ENCODE measurements around the gene RPS29. TPM values are rescaled to one million over a fixed set of nuclear protein-coding genes. Genes with fewer than 3 reads are reported as not detected.

RPS29 gene
- total and polyA plus RNA-seq, 10 of the 15 experiments (the other 5 are each of a cell fraction or from before 2014, with no cell fraction given) = 2,685 to 10,815 (median 4,359) TPM

GRCh38 chr14:49593016-49593415 is 6.8 kb upstream of the RPS29 start:
- H3K27ac ChIP-seq (ENCODE audit: control insufficient read depth, insufficient read depth) = no peak overlapping the region; the same call in 1 of the 2 replicates
- SMC1A ChIA-PET (ENCODE audit: uncharacterized antibody, unreplicated experiment) = no interaction called here
- no peaks in the 10 kb centered on the region for H3K9me3 ChIP-seq (replicated peaks; ENCODE audit: control insufficient read depth, insufficient read depth, low read length)
- peak overlapping the region; percentile 21 for H3K4me2 ChIP-seq (ENCODE audit: control insufficient read depth, insufficient read depth)
- H3K4me3 ChIP-seq = 0 out of 2 replicates have a peak overlapping the region, but pooled peaks have one; percentile 11
- no peak for ATAC-seq
- H3K4me1 ChIP-seq (ENCODE audit: control insufficient read depth, insufficient read depth, low read length) = peaks cover 17% of the 10 kb centered on the region
- 4% methylated on average over 3 of the region's 3 CpGs for WGBS (ENCODE audit: insufficient coverage, insufficient replicate concordance, low lambda C conversion rate, missing lambda C conversion rate)
- RAD21 ChIA-PET (ENCODE audit: unreplicated experiment) = interaction anchor here (1.8 kb wide), 1 partner anchor 35 kb away, joined by 4 read pairs; no protein-coding TSS in a partner anchor
- POLR2A ChIA-PET = interaction anchor here (6.7 kb wide), 1 partner anchor 7 kb away, joined by 62 read pairs; the partner anchor contains the start of gene RPS29
- TF ChIP-seq TCF7 (IDR thresholded peaks at IDR 0.05; ENCODE audit: borderline replicate concordance) (no peak), JUNB (IDR thresholded peaks at IDR 0.05) (peak; percentile 23; the same call in 1 of the 2 replicates), NFIC (IDR thresholded peaks at IDR 0.05; ENCODE audit: low read depth, low read length) (0 out of 2 replicates have a peak, but pooled peaks have one; percentile 28), POU2F2 (IDR thresholded peaks at IDR 0.05; ENCODE audit: borderline replicate concordance, low read depth, low read length) (peak; percentile 55; the same call in 1 of the 3 replicates)
- in situ Hi-C loops (cut with MboI) (no loop called here), intact Hi-C loops (cut with micrococcal nuclease; ENCODE audit: unreplicated experiment) (no loop called here)
- no peaks in the 10 kb centered on the region for H3K27me3 ChIP-seq (replicated peaks in 1 of 2; ENCODE audit: control insufficient read depth in 2 of 2, insufficient read depth in 2 of 2, low read length in 1 of 2)
- BruUV-seq (replicated peaks) = no TSS peak
- 0 out of 2 replicates have a peak overlapping the region, but pooled peaks have one; percentile 9 for H2AFZ ChIP-seq (ENCODE audit: control insufficient read depth, low read depth, low read length)
- H3K36me3 ChIP-seq (ENCODE audit: control insufficient read depth in 2 of 2, insufficient read depth in 2 of 2, low read length in 1 of 2) = no peaks in the 10 kb centered on the region
- no peak overlapping the region for H3K9ac ChIP-seq (ENCODE audit: control insufficient read depth, insufficient read depth, low read length)
- DNase-seq (ENCODE audit: low read depth, low spot score) = no peak
- peaks cover 10% of the 10 kb centered on the region for H3K79me2 ChIP-seq (ENCODE audit: control insufficient read depth, insufficient read depth, low read length)
- FAIRE-seq = no peak
- H4K20me1 ChIP-seq (ENCODE audit: control insufficient read depth, insufficient read depth) = no peaks in the 10 kb centered on the region
- CTCF ChIA-PET = interaction anchor here (0.9 to 2.6 kb wide), 2 partner anchors 39 to 131 kb away, joined by 4 to 9 read pairs; no protein-coding TSS in a partner anchor

- TF ChIP-seq BCLAF1 (IDR thresholded peaks at IDR 0.05) (no peak), CBFB (IDR thresholded peaks at IDR 0.05; ENCODE audit: low read depth) (no peak), STAT1 (conservative IDR thresholded peaks at IDR 0.05) (no peak), RAD21 (IDR thresholded peaks at IDR 0.05; ENCODE audit: insufficient read depth, low read depth, low read length) (no peak), FOXK2 (IDR thresholded peaks at IDR 0.05) (no peak), IRF5 (IDR thresholded peaks at IDR 0.05; ENCODE audit: borderline replicate concordance) (no peak), TAF1 (IDR thresholded peaks at IDR 0.05; ENCODE audit: borderline replicate concordance, low read depth, low read length) (no peak)
- DNase-seq (ENCODE audit: low read depth, low spot score) = no peak
- Histone ChIP-seq H3K4me2 (ENCODE audit: control insufficient read depth, insufficient read depth) (no peak overlapping the region), H3K27me3 (replicated peaks in 1 of 2; ENCODE audit: control insufficient read depth in 2 of 2, insufficient read depth in 2 of 2, low read length in 1 of 2) (no peaks in the 10 kb centered on the region), H3K9me3 (replicated peaks; ENCODE audit: control insufficient read depth, insufficient read depth, low read length) (no peaks in the 10 kb centered on the region), H3K4me1 (ENCODE audit: control insufficient read depth, insufficient read depth, low read length) (peaks cover 6% of the 10 kb centered on the region; the same call in 1 of the 2 replicates), H3K79me2 (ENCODE audit: control insufficient read depth, insufficient read depth, low read length) (peaks cover 18% of the 10 kb centered on the region), H2AFZ (ENCODE audit: control insufficient read depth, low read depth, low read length) (no peak overlapping the region), H3K9ac (ENCODE audit: control insufficient read depth, insufficient read depth, low read length) (no peak overlapping the region), H4K20me1 (ENCODE audit: control insufficient read depth, insufficient read depth) (no peaks in the 10 kb centered on the region), H3K27ac (ENCODE audit: control insufficient read depth, insufficient read depth) (no peak overlapping the region), H3K36me3 (ENCODE audit: control insufficient read depth in 2 of 2, insufficient read depth in 2 of 2, low read length in 1 of 2) (no peaks in the 10 kb centered on the region), H3K4me3 (no peak overlapping the region)
- ATAC-seq = no peak
- BruUV-seq (replicated peaks) = no TSS peak
- no peak for FAIRE-seq
- ChIA-PET POLR2A (no interaction called here), CTCF (interaction anchor here (1.0 to 5.6 kb wide), 2 partner anchors 7 to 13 kb away, joined by 3 to 75 read pairs; partner anchors contain the start of gene LRR1), RAD21 (ENCODE audit: unreplicated experiment) (interaction anchor here (3.6 kb wide), 1 partner anchor 128 kb away, joined by 22 read pairs; no protein-coding TSS in a partner anchor), SMC1A (ENCODE audit: uncharacterized antibody, unreplicated experiment) (no interaction called here)
- in situ Hi-C loops (cut with MboI) (no loop called here), intact Hi-C loops (cut with micrococcal nuclease; ENCODE audit: unreplicated experiment) (loop anchor here (5.0 kb wide), 1 partner anchor 127 kb away; no protein-coding TSS in a partner anchor)
- 84% methylated on average over 3 of the region's 3 CpGs for WGBS (ENCODE audit: insufficient coverage, insufficient replicate concordance, low lambda C conversion rate, missing lambda C conversion rate)
Observed at GRCh38 chr14:49589387-49589786, 3.2 kb upstream of the RPS29 start.

Data from GM12878 (cell line).